ENCODE data around the gene FARP2. TPM values are rescaled to one million over a fixed set of nuclear protein-coding genes. Genes with fewer than 3 reads are reported as not detected.

Gene FARP2
- polyA plus RNA-seq, 1 of the 3 experiments (the other 2 are of a cell fraction) = 11.5 TPM

- Histone ChIP-seq H3F3A (replicated peaks; ENCODE audit: insufficient read depth) (no peaks in the 10 kb centered on the region), H3K79me2 (ENCODE audit: insufficient read depth) (no peaks in the 10 kb centered on the region), H3K4me1 (ENCODE audit: control insufficient read depth in 1 of 2, insufficient read depth in 2 of 2, low read depth in 1 of 2, low read length in 1 of 2) (no peaks in the 10 kb centered on the region; a peak in 1 of 4 replicates), H3K36me3 (replicated peaks in 1 of 2; ENCODE audit: control insufficient read depth in 1 of 2, insufficient read depth in 2 of 2, low read length in 1 of 2) (no peaks in the 10 kb centered on the region), H3K9ac (no peak overlapping the region), H3K27me3 (ENCODE audit: insufficient read depth) (no peaks in the 10 kb centered on the region), H3K27ac (ENCODE audit: low read depth in 2 of 2, low read length in 1 of 2) (no peak overlapping the region), H2AFZ (ENCODE audit: low read depth) (no peak overlapping the region), H3K9me3 (no peaks in the 10 kb centered on the region), H3K4me3 (ENCODE audit: low read depth in 2 of 2, low read length in 1 of 2) (no peak overlapping the region), H4K20me1 (ENCODE audit: insufficient read depth) (no peaks in the 10 kb centered on the region), H3K4me2 (no peak overlapping the region), H3K9me2 (no peaks in the 10 kb centered on the region)
- CTCF ChIA-PET = no interaction called here
- no peak for DNase-seq
- WGBS (ENCODE audit: low lambda C conversion rate) = 84% methylated on average over 5 of the region's 5 CpGs
- POLR2A ChIA-PET = interaction anchor here (0.6 kb wide), 1 partner anchor 8 kb away, joined by 3 read pairs; no protein-coding TSS in a partner anchor
- TF ChIP-seq MXI1 (IDR thresholded peaks at IDR 0.05; ENCODE audit: low read depth, low read length) = no peak
These were observed 102.6 kb downstream of the FARP2 start for GRCh38 chr2:241458687-241459086.

- no peaks in the 10 kb centered on the region for H3K9me2 ChIP-seq
- ChIA-PET CTCF (interaction anchor here (1.1 to 1.6 kb wide), 2 partner anchors 31 to 35 kb away, joined by 3 to 4 read pairs; no protein-coding TSS in a partner anchor), POLR2A (no interaction called here)
- no peak overlapping the region for H3K4me3 ChIP-seq (ENCODE audit: low read depth in 2 of 2, low read length in 1 of 2)
- H3K4me2 ChIP-seq = no peak overlapping the region
- H3K27me3 ChIP-seq (ENCODE audit: insufficient read depth) = no peaks in the 10 kb centered on the region
- H3F3A ChIP-seq (replicated peaks; ENCODE audit: insufficient read depth) = no peaks in the 10 kb centered on the region
- WGBS (ENCODE audit: low lambda C conversion rate) = 96% methylated on average over 7 of the region's 13 CpGs
- no peak overlapping the region for H3K27ac ChIP-seq (ENCODE audit: low read depth in 2 of 2, low read length in 1 of 2)
- H3K9ac ChIP-seq = no peak overlapping the region
- TF ChIP-seq TEAD4 (IDR thresholded peaks at IDR 0.05; ENCODE audit: borderline replicate concordance, insufficient read depth) (no peak), EZH2phosphoT487 (IDR thresholded peaks at IDR 0.05; ENCODE audit: borderline replicate concordance, low read depth) (no peak)
- H3K36me3 ChIP-seq (replicated peaks in 1 of 2; ENCODE audit: control insufficient read depth in 1 of 2, insufficient read depth in 2 of 2, low read length in 1 of 2) = no peaks in the 10 kb centered on the region
- no peak overlapping the region for H2AFZ ChIP-seq (ENCODE audit: low read depth)
- no peak for DNase-seq
- H3K79me2 ChIP-seq (ENCODE audit: insufficient read depth) = no peaks in the 10 kb centered on the region
- no peaks in the 10 kb centered on the region for H4K20me1 ChIP-seq (ENCODE audit: insufficient read depth)
- no peaks in the 10 kb centered on the region for H3K9me3 ChIP-seq
- no peaks in the 10 kb centered on the region; a peak in 1 of 4 replicates for H3K4me1 ChIP-seq (ENCODE audit: control insufficient read depth in 1 of 2, insufficient read depth in 2 of 2, low read depth in 1 of 2, low read length in 1 of 2)
These were observed 103.4 kb downstream of the FARP2 start for GRCh38 chr2:241459520-241459919.

DNA sequence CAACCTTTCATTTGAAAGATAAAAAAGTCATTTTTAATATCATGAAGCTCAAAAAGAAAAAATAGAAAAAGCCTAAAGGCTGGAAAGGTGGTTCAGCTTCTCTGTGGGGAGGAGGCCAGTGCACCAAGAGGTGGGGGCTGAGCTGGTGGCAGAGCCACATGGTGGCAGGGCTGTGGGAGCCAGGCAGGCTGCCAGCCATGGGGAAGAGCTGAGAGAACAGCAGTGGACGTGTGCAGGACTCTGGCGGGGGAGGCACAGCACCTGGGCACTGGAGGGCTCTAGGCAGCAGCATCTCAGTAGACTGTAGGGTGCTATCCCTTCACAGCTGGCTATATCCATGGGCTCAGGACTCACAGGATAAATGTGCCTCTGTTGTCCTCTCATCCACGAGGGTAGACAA is 104.5 kb downstream of the FARP2 start:
- Histone ChIP-seq H2AFZ (ENCODE audit: low read depth) (no peak overlapping the region), H3K36me3 (replicated peaks in 1 of 2; ENCODE audit: control insufficient read depth in 1 of 2, insufficient read depth in 2 of 2, low read length in 1 of 2) (no peaks in the 10 kb centered on the region), H3K4me3 (ENCODE audit: low read depth in 2 of 2, low read length in 1 of 2) (no peak overlapping the region), H3F3A (replicated peaks; ENCODE audit: insufficient read depth) (no peaks in the 10 kb centered on the region), H4K20me1 (ENCODE audit: insufficient read depth) (no peaks in the 10 kb centered on the region), H3K9ac (no peak overlapping the region), H3K27me3 (ENCODE audit: insufficient read depth) (no peaks in the 10 kb centered on the region), H3K4me2 (no peak overlapping the region), H3K4me1 (ENCODE audit: control insufficient read depth in 1 of 2, insufficient read depth in 2 of 2, low read depth in 1 of 2, low read length in 1 of 2) (no peaks in the 10 kb centered on the region; a peak in 1 of 4 replicates), H3K27ac (ENCODE audit: low read depth in 2 of 2, low read length in 1 of 2) (no peak overlapping the region), H3K9me2 (no peaks in the 10 kb centered on the region), H3K9me3 (no peaks in the 10 kb centered on the region), H3K79me2 (ENCODE audit: insufficient read depth) (no peaks in the 10 kb centered on the region)
- DNase-seq = no peak
- TF ChIP-seq EP300 (IDR thresholded peaks at IDR 0.05; ENCODE audit: borderline replicate concordance in 1 of 2, low read depth in 1 of 2, low read length in 1 of 2) = no peak
- TF ChIP-seq FOXJ3 (CRISPR knock-in tag; IDR thresholded peaks at IDR 0.05) = no peak
- ChIA-PET POLR2A (no interaction called here), CTCF (interaction anchor here (0.6 to 1.6 kb wide), 3 partner anchors 31 to 609 kb away, joined by 3 to 4 read pairs (median 4); no protein-coding TSS in a partner anchor)
- WGBS (ENCODE audit: low lambda C conversion rate) = 100% methylated on average over 3 of the region's 3 CpGs
